ENCODE results near the gene ZBTB42.
A peak's percentile ranks its signal among the peaks of the same experiment; 100 is the strongest.

Gene ZBTB42

GRCh38 chr14:104754213-104754851 is 46.6 kb upstream of the ZBTB42 start:
- no peak for DNase-seq
- in situ Hi-C loops (cut with HindIII; ENCODE audit: low pct_ligation_motif_present, low sequenced_read_pairs): no loop called here
- peak overlapping the region; percentile 99 for H3K4me3 ChIP-seq (ENCODE audit: low read depth, low read length)
- H3K27ac ChIP-seq: no peak overlapping the region
- peaks cover 20% of the 10 kb centered on the region for H3K36me3 ChIP-seq (replicated peaks)
- H3K27me3 ChIP-seq (replicated peaks): no peaks in the 10 kb centered on the region
- TF ChIP-seq CTCF (IDR thresholded peaks at IDR 0.05; ENCODE audit: low read depth, low read length, missing control alignments): no peak

GRCh38 chr14:104755621-104756020 is 45.3 kb upstream of the ZBTB42 start:
- H3K27me3 ChIP-seq (replicated peaks): no peaks in the 10 kb centered on the region
- H3K27ac ChIP-seq: no peak overlapping the region
- no peak for TF ChIP-seq CTCF (IDR thresholded peaks at IDR 0.05; ENCODE audit: low read depth, low read length, missing control alignments)
- H3K4me3 ChIP-seq (ENCODE audit: low read depth, low read length): no peak overlapping the region
- in situ Hi-C loops (cut with HindIII; ENCODE audit: low pct_ligation_motif_present, low sequenced_read_pairs): no loop called here
- no peak for DNase-seq
- H3K36me3 ChIP-seq (replicated peaks): peaks cover 24% of the 10 kb centered on the region

- Histone ChIP-seq H3K27ac (no peak overlapping the region), H3K4me3 (ENCODE audit: low read depth, low read length) (no peak overlapping the region), H3K36me3 (replicated peaks) (peaks cover 24% of the 10 kb centered on the region), H3K27me3 (replicated peaks) (no peaks in the 10 kb centered on the region)
- no peak for DNase-seq
- no peak for TF ChIP-seq CTCF (IDR thresholded peaks at IDR 0.05; ENCODE audit: low read depth, low read length, missing control alignments)
- in situ Hi-C loops (cut with HindIII; ENCODE audit: low pct_ligation_motif_present, low sequenced_read_pairs): no loop called here
These were observed 44.2 kb upstream of the ZBTB42 start for GRCh38 chr14:104756477-104757237.

- no peak for DNase-seq
- H3K27ac ChIP-seq: no peak overlapping the region
- peaks cover 24% of the 10 kb centered on the region for H3K36me3 ChIP-seq (replicated peaks)
- H3K4me3 ChIP-seq (ENCODE audit: low read depth, low read length): no peak overlapping the region
- in situ Hi-C loops (cut with HindIII; ENCODE audit: low pct_ligation_motif_present, low sequenced_read_pairs): no loop called here
- H3K27me3 ChIP-seq (replicated peaks): no peaks in the 10 kb centered on the region
- no peak for TF ChIP-seq CTCF (IDR thresholded peaks at IDR 0.05; ENCODE audit: low read depth, low read length, missing control alignments)
These were observed 43.7 kb upstream of the ZBTB42 start for GRCh38 chr14:104757238-104757585.

- H3K27ac ChIP-seq: no peak overlapping the region
- TF ChIP-seq CTCF (IDR thresholded peaks at IDR 0.05; ENCODE audit: low read depth, low read length, missing control alignments): no peak
- in situ Hi-C loops (cut with HindIII; ENCODE audit: low pct_ligation_motif_present, low sequenced_read_pairs): no loop called here
- DNase-seq: no peak
- no peaks in the 10 kb centered on the region for H3K27me3 ChIP-seq (replicated peaks)
- H3K4me3 ChIP-seq (ENCODE audit: low read depth, low read length): no peak overlapping the region
- peaks cover 24% of the 10 kb centered on the region for H3K36me3 ChIP-seq (replicated peaks)
These were observed 43.1 kb upstream of the ZBTB42 start for GRCh38 chr14:104757681-104758392.
